ENCODE results near the gene DSCAM.
"Not testable (repeated sequence)": the region's sequence is repeated elsewhere in the genome, so short reads cannot be mapped to it uniquely, and the experiment has no call there.

Gene DSCAM

DNA sequence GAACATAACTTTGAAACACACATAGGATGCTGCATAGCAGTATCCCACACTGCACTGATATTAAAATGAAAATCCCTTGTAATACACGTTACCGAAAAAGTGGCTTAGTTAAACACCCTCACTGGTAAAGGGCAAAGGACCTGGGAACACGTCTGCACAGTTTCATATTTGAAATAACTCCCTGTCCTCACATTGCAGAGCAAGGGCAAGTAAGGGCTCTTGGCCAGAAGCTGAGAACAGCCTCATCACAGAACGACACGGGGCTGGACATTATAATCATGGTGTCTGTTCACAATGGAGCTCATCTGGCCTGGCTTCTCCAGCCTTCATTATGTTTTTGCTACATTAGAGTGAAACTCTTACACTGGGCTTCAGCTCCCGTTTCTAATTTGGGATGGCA lies 772.8 kb downstream of the DSCAM start:
- no peak for DNase-seq

DNA sequence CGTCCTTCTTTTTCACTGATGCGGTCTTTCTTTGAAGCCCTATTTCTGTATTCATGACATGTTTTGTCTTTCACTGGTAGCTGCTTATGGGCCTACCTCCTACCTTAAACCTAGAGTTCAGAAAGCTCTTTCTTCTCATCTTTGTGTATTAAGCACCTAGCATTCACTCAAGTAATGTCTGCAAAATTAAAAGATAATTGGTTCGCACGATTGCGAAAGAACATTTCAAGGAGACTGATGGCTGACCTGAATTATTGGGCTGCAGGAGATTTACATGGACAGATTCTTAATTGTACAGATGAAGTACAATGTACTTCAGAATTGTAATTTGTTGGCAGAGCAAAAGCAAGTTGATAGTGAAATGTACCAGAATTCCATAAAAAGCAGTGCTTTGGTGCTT lies 773.3 kb downstream of the DSCAM start:
- no peak for DNase-seq

DNA sequence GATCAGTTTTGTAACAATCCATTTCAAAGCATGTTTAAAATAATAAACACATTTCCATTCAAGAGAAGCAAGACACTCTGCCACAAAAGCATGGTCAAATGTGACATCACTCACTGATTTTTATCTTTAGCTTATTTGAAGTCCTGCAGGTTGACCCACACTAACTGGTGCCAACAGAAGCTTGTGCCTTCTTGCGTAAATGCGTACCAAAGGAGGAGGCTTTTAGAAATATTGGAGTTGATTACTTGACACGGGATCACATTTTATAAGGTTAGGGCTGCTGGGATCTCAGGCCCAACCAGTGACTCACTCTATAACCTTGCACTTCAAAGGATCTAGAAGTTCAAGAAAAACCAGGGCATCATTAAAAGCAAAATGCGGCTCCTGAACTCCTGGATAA lies 776.1 kb downstream of the DSCAM start:
- no peak for DNase-seq

DNA sequence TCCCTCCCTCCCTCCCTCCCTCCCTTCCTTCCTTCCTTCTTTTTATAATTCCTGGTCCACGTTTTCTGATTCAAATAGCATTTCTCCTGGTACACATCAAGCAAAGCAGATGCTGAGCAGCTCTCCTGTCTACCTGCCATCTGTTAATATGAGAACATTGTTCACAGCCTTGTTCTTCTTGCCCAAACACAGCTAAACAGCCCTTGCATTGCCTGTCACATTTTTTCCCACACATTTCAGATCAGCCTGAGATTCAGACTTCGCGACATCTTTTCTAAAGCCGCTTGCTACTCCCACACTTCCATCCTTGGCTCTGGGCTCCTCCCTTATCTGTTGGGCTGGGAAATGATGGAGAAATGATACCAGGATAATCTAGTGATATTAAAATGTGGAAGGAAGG lies 779.2 kb downstream of the DSCAM start:
- DNase-seq: no peak

DNA sequence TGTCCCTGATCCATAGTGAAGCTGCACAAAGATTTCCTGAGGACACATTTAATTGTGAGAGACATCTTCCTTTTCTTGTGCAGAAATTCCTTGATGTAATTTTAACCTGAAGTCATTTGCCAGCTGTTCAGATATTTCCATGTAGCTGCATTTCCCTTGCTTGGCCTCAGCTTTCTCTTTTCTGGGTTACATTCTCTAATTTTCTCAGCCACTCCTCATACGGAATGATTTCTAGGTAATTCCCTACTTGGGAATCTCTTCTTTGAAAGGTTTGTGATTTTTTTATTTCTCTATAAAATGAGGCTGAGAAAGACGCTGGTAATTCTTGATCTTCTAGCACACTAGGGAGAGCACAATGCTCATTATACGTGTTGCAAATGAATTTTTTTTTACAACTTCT lies 780.7 kb downstream of the DSCAM start:
- DNase-seq: no peak

DNA sequence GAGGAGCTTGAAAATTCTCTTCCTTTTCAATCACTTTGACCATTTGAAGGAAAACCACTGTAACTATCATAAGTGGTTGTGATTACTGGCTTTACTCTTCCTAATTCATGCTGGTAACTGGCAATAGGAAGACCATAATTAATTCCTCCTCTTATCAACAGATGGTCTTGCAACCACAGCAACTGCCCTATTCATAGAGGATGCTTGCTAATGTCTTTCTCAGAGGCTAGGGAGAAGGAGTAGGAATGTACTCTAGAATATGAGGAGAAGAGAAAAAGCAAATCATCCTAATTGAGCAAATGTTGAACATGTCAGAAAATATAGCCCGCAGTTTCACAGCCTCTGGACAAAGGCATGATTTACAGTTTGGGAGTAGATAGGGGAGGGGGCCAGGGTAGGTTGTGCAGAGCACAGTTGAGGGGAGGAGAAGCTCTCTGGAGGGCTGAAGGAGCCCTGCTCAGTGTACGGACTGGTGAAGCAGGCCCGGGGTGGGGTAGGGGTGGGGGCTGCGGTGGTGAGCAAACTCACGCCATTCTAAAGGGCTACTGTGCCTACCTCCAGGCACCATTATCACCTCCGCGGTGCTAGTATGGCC lies 786.8 kb downstream of the DSCAM start:
- DNase-seq: no peak

DNA sequence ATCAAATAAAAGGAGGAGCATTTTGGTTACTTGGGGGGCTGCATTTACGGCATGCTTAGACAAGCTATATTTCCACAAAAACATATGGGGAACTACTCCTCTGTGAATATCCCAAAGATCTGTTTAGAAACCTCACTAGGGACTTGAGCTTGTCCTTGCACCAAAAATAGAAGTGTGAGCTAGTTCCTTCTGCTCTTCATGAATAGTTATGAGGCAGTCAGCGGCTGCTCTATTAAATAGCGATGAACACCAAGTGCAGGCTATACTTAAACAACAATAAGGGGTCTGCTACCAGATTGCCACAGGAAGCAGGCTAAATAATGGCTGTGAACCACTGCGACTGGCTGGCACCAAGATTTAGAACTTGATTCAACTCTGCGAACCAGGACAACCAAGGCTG lies 789.6 kb downstream of the DSCAM start:
- DNase-seq: no peak

DNA sequence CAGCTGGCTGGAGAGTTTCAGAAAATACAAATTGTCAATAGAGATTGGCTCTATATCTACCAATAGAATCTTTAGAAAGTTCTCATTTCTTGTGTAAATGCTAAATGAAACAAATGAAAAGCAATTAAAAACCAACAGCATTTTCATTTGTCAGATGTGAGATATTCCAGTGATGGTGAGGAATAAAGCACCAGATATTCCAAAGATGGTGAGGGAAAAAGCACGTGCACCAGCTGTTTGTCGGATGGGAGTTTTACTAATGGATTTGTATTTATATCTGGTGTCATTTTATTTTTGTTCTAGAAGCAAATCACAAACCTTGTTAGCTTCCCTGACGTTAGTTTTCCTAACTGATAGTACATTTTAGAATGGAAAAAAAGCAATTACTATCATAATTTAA lies 790.9 kb downstream of the DSCAM start:
- DNase-seq: no peak

DNA sequence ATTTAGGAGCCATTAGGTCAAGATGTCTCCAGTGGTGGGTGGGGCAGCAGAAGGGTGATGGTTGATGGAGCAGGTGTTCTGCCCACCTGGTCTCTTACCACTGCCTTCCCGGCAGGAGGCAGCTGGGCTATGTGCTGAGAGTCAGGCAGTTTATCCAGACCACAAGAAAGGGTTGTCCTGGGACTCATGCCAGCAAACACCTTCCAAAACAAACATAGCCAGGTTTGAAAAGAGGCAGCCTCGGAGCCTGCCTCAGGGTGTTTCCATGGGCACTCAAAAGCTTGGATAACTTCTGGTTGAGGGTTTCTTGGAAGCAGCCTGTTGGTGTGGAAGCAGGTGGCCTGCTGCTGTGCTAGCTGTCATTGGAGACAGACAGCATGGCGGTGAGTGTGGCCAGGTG lies 792.6 kb downstream of the DSCAM start:
- no peak for DNase-seq

DNA sequence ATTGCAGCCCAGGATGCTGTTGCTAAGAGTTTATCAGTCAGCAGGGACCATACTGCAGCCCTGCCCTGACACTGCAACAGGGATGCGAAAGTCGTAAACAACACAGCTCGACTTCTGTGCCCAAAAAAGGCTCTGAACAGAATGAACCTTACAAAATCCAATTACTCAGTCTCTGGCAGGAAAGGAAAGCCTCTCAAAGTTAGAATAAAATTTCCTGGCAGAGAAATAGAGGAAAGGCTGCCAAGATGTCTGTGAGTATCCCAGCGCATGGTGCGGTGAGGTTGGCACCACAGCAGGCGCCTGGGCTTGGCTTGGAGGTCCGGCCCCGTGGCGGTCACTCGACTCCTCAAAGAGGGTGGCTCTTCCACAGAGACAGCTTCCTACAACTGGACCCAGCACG lies 794.0 kb downstream of the DSCAM start:
- DNase-seq: no peak

DNA sequence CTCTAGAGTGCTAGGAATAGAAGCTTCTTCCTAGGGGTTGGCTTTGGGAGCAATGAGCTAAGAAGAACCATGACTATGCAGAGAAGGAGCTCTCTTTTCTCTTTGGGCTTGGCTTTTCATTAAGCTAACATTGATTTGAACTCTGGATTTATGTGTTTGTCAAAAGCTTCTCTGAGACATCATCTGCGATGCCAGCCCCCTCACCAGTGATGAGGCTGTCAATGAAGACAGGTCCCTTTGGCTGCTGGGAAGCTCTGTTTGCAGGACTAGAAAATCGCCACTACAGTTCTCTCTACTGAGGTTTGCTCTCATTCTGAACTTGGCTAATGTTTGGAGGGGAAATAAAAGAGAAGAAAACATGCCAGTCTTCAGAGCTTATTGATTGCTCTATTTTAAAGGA lies 794.7 kb downstream of the DSCAM start:
- no peak for DNase-seq

DNA sequence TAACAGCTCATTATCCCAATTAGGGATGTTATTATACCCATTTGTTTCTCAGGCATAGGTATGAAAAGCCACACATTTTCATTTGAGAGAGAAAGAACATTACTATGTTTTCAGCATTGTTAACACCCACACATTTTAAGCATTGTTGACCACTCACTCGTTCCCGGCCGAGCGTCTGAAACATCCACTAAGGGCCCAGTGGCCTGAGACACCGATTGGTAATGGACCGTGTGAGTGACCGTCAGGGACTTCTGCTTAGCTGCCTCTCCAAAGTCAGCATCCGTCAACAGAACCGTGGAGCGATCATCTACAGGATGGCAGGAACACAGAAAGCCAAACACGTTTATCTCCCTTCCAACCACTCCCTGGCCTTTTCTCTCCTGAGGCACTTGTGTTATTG lies 795.2 kb downstream of the DSCAM start:
- DNase-seq: no peak

DNA sequence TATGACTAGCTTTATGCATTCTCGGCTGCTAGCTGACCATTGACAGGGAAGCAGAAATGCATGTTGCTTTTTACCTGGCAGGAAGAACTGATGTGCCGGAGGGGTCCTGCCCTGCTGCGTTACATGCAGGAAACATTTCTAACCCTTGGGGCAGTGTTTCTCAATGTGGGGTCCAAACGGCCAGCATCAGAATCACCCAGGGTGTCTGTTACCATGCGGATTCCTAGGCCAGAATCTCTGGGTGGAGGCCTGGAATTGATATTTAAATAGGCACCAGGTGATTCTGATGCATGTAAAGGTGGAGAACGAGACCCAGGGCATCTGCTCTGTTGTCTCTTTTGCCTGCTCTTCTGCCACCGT lies 797.0 kb downstream of the DSCAM start:
- no peak for DNase-seq

DNA sequence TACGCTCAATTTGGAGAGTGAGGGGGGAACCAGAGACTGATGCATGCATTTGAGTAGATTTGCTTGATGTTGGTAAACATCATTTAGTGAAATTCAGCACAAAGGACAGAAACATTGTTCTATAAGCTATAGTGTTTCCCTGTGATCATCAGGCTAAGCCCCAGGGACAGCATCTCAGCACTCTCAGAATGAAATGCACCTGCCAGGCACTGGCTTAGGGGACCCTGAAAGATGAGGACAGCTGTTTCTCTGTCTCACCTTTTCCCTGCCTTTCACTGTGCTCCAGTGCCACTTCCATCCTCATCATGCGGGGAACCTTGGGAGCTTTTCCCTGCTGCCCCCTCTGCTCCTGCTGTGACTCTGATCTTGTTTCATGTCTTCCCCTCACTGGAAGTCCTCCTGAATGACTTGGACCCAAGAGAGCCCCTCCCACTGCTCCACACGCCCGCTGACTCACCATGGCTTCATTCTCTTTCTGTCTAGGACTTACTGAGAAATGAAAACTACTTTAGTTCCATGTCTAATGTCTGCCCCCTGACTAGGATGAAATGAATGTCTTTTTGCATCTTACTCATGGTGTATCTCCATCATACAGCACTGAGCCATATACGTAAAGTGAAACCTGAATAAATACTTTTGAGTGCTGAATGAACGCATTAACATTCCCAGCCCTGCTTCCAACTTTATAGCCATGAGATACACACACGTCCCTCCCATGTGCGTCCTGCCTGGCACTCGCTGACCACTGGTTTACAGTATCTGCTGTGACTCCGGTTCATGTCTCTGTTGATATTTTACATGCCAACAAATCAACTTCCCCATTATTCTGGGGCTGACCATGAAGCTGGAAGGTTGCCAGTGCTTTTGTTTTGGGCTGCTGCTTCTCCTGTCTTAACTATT lies 797.7 kb downstream of the DSCAM start:
- DNase-seq: no peak

DNA sequence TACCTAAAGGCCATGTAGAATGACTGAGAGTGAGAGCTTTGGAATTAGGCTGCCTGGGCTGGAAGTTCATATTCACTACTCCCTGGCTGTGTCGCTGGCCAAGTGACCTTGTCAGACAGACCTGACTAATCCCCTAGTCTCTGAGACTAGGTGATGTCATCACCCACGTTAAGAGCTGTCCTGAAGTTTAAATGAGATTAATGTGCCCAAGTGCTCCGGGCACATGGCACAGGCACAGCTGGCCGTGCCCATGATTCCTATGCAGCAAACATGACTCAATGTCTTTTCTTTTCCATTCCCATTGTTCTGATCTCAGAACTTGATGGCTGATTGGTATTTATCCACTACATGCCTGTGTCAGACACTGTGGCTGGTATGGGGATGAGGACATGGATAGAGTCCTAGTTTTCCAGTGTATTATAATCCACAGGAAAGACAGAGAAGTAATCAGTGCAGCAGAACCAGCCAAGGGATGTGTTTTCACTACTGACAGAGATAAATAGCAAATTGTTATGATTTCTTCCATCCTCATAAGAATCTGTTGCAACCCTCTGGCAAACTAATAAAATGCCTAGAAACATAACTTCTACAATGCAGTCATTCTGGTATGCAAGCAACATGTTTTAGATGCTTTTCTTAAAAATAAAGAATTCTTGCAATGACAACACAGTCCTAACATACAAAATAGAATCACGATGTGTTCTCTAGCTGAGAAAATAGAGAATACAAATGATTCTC lies 798.8 kb downstream of the DSCAM start:
- no peak for DNase-seq

DNA sequence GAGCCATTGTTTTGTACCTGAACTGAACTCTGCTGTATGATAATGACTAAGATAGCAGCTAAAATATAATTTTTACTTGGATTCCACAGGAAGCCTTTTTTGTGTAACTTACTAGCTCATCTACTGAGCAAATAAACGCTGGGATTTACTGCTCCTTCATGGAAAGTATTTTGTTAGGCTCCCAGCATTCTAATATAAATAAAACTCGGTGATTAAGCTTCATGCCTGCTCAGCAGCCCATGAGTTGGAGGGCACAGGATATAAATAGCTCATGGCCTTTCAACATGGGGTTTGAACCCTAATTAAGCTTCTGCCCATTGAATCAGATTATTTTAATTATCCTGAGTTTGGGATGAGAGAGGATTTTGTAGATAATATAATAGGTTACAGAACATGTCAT lies 799.7 kb downstream of the DSCAM start:
- DNase-seq: no peak

DNA sequence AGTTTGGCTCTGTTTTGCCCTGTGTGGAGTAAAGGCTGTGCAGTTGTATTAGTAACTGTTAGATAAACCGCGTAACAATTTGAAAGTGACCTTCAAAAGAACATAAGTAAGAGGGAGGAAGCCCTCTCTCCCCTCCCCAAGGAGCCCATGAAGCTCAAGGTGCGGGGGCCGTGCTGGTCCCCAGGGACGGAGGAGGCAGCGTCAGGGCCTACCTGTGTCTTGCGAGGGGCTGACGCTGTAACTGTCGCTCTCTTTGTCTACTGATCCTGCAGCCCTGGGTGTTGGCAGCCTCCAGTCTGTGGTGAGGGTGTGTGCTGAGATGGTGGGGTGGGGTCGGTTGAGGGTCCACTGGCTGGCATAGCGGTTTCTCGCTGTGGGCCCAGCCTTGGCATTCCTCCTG lies 803.1 kb downstream of the DSCAM start:
- no peak for DNase-seq

DNA sequence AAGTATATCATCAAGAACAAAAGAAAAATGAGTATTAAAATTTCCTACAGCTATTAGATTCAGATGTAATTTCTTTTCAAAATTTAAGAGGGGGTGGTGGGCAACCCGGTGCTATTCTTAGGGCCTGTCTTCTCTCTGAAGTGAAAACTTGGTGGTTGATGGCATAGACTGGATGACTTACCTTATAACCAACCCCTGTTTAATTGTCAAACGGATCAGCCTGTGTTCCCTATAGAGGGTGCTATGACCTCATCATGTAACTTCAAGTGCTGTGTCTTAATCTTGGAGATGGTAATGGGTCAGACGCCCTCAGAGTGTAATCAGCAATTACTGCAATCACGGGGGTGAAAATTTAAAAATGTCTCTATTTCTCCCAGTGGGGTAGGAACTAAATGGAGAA lies 803.5 kb downstream of the DSCAM start:
- DNase-seq: no peak

DNA sequence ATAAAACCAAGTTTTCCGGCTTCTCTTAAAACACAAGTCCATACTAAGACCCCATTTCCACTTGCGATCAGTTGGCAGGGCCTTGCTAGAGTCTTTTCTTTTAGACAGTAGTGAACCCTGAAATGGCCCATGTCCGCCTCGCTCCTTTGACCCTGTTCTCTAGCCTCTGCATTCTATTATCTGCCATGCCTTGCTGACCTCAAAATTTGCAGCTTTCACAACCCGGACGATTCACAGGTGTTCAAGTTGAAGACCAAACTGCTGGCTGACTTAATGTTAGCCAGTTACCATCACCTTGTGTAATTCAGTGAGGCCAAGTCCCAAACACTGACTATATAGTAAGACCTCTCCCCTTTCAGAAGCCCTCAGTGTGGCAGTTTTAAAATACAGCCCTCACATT lies 805.5 kb downstream of the DSCAM start:
- no peak for DNase-seq

DNA sequence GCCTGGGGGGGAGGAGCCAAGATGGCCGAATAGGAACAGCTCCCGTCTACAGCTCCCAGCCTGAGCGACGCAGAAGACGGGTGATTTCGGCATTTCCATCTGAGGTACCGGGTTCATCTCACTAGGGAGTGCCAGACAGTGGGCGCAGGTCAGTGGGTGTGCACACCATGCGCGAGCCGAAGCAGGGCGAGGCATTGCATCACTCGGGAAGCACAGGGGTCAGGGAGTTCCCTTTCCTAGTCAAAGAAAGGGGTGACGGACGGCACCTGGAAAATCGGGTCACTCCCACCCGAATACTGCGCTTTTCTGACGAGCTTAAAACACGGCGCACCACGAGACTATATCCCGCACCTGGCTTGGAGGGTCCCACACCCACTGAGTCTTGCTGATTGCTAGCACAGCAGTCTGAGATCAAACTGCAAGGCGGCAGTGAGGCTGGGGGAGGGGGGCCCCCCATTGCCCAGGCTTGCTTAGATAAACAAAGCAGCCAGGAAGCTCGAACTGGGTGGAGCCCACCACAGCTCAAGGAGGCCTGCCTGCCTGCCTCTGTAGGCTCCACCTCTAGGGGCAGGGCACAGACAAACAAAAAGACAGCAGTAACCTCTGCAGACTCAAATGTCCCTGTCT lies 813.7 kb downstream of the DSCAM start:
- not testable (repeated sequence) for DNase-seq

DNA sequence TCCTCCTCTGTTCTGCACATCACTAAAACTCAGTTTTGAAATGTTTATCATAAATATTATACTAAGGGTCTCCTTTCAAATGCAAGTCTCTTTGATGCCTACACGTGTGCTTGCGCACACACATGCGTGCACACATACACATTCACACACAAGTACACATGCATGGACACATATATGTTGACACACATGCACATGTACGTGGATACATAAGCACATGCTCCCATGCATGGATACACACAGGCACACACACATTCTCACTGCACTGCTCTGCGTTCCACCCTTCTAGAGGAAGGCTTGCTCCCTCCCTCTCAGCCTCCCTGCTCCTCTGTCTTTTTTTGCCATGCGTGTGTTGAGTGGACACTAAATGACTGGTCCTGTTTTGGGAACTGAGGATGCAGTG lies 817.1 kb downstream of the DSCAM start:
- DNase-seq: no peak

DNA sequence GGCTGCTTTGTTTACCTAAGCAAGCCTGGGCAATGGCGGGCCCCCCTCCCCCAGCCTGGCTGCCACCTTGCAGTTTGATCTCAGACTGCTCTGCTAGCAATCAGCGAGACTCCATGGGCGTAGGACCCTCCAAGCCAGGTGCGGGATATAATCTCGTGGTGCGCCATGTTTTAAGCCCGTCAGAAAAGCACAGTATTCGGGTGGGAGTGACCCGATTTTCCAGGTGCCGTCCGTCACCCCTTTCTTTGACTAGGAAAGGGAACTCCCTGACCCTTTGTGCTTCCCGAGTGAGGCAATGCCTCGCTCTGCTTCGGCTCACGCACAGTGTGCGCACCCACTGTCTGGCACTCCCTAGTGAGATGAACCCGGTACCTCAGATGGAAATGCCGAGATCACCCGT lies 818.6 kb downstream of the DSCAM start:
- not testable (repeated sequence) for DNase-seq

DNA sequence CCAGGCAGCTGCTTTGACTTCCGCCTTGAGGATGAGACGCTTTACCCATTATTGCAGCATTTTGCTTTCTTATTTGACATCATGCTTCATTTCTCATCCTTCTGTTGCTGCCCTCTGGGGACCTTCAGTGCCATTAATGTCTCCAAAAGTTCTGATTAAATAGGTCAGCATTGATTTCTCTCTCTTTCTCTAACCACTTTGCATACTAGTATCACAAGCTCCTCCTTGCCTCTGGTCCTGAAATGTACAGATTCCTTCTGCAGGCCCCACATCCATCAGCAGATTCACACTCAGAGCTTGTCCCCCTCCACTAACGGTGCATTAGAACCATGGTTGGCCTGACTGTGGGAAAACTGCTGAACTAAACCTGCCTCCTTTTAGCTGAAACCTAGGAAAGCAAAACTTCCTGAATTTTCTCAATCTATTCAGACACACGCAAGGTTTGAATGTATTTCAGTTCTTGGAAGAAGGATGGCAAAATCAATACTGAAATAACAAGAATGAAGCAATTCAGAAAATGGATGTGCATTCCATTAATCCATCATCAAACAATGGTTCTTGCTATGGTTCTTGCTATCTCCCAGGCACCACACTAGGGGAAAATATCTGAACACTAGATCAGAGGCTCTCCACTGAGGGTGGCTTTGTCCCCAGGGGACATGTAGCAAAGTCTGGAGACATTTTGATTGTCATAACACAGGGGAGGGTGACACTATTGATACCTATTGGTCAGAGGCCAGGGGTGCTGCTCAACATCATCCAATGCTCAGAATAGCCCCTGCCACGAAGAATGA lies 825.2 kb downstream of the DSCAM start:
- DNase-seq: no peak
